PC-3 (cell line): ENCODE measurements around the gene ZNF592. TPM values are rescaled to one million over a fixed set of nuclear protein-coding genes. Genes with fewer than 3 reads are reported as not detected.

Experiments used
- ATAC-seq: fragments of 200-7000 bp; cut with Tn5 transposase; 2 replicates; pipeline ENCODE4 v1.9.1; 2020; ENCODE audit warnings: mild to moderate bottlenecking, moderate library complexity
- BruUV-seq: library from RNA; stranded (reverse); fragments of 400-500 nt; replicated peaks from 2 replicates; lab custom pipeline; 2021; lab: Mats Ljungman, UMichigan
- CTCF ChIA-PET: fragments of 300-600 bp; sonication (Branson Sonifier 250); formaldehyde crosslinking; loops from one replicate; lab custom pipeline; 2022; ENCODE audit warnings: antibody characterized with exemption; lab: Charles Lee
- POLR2A ChIA-PET: fragments of 300-600 bp; sonication (Branson Sonifier 250); formaldehyde crosslinking; loops from one replicate; lab custom pipeline; 2022; ENCODE audit warnings: antibody characterized with exemption; ENCODE audit not compliant: unreplicated experiment; lab: Charles Lee
- DNase-seq: peaks from one replicate; pipeline ENCODE4 v3.0.0-alpha.2; 2015
- H2AFZ ChIP-seq: fragments of 300-600 bp; sonication (generic); 2 replicates; pipeline ENCODE4 v1.6.0; 2016; ENCODE audit warnings: antibody characterized with exemption, low read length
- H3F3A ChIP-seq: fragments of 300-600 bp; sonication (generic); one replicate; pipeline ENCODE4 v1.6.0; 2017; ENCODE audit warnings: antibody characterized with exemption, low read length, control low read depth, mild to moderate bottlenecking; ENCODE audit not compliant: unreplicated experiment
- H3K27ac ChIP-seq: fragments of 300-600 bp; sonication (generic); 2 replicates; pipeline ENCODE4 v1.5.1; 2016; ENCODE audit warnings: mild to moderate bottlenecking, low read length
- H3K27me3 ChIP-seq: fragments of 300-600 bp; sonication (generic); 2 replicates; pipeline ENCODE4 v1.6.1; 2016; ENCODE audit warnings: low read length, mixed read lengths
- H3K36me3 ChIP-seq: fragments of 300-600 bp; sonication (generic); 2 replicates; pipeline ENCODE4 v1.6.1; 2016; ENCODE audit warnings: low read depth, mixed run types, low read length, mixed read lengths
- H3K4me1 ChIP-seq: fragments of 300-600 bp; sonication (generic); 2 replicates; pipeline ENCODE4 v1.5.1; 2016; ENCODE audit warnings: low read length; ENCODE audit not compliant: insufficient read depth
- H3K4me2 ChIP-seq: fragments of 300-600 bp; sonication (generic); 2 replicates; pipeline ENCODE4 v1.6.0; 2016; ENCODE audit warnings: low read length
- H3K4me3 ChIP-seq: fragments of 300-600 bp; sonication (generic); 2 replicates; pipeline ENCODE4 v1.5.1; 2016; ENCODE audit warnings: mild to moderate bottlenecking, low read length, mixed read lengths
- H3K79me2 ChIP-seq: fragments of 300-600 bp; sonication (generic); 2 replicates; pipeline ENCODE4 v1.6.1; 2017; ENCODE audit warnings: low read length, mixed read lengths
- H3K9ac ChIP-seq: fragments of 300-600 bp; sonication (generic); 2 replicates; pipeline ENCODE4 v1.6.0; 2016; ENCODE audit warnings: mild to moderate bottlenecking, low read length
- H3K9me2 ChIP-seq: fragments of 300-600 bp; sonication (generic); replicated peaks from 2 replicates; pipeline ENCODE4 v1.6.1; 2016; ENCODE audit warnings: mixed run types, low read length, mixed read lengths
- H3K9me3 ChIP-seq: fragments of 300-600 bp; sonication (generic); 2 replicates; pipeline ENCODE4 v1.6.1; 2016; ENCODE audit warnings: low read length, mixed read lengths
- H4K20me1 ChIP-seq: fragments of 300-600 bp; sonication (generic); 2 replicates; pipeline ENCODE4 v1.6.1; 2016; ENCODE audit warnings: low read length, mixed read lengths
- CTCF ChIP-seq: fragments of 300-600 bp; sonication (generic); conservative IDR thresholded peaks from 2 replicates; pipeline ENCODE4 v1.5.1; 2017; ENCODE audit warnings: antibody characterized with exemption, low read depth, mild to moderate bottlenecking, low read length
- EZH2 ChIP-seq: fragments of 300-600 bp; sonication (generic); IDR thresholded peaks from one replicate; pipeline ENCODE4 v1.6.1; 2017; ENCODE audit warnings: antibody characterized with exemption, mild to moderate bottlenecking, low read length; ENCODE audit not compliant: unreplicated experiment
- EZH2phosphoT487 ChIP-seq: fragments of 300-600 bp; sonication (generic); IDR thresholded peaks from 2 replicates; pipeline ENCODE4 v1.6.1; 2018; ENCODE audit warnings: mild to moderate bottlenecking, antibody characterized with exemption, low read length, borderline replicate concordance
- intact Hi-C: fragments of 100-400 bp; cut with micrococcal nuclease; formaldehyde crosslinking; loops from 2 replicates; pipeline ENCODE4 v1.9.0; 2023
- total RNA-seq: library from RNA; depleted of rRNA; stranded (reverse); fragments of >200 nt; gene quantifications from 2 replicates; pipeline ENCODE4 v1.2.3, GENCODE V29; 2014

ZNF592 gene
- total RNA-seq, 1 experiment from 2014 or later, result 12.3 TPM

- H4K20me1 ChIP-seq, result no peaks in the 10 kb centered on the region
- H3K27ac ChIP-seq, result no peak overlapping the region
- H3K36me3 ChIP-seq, result peaks cover 23% of the 10 kb centered on the region; the same call in 1 of the 2 replicates
- H3K4me1 ChIP-seq, result no peaks in the 10 kb centered on the region
- no peaks in the 10 kb centered on the region for H3K9me3 ChIP-seq
- H3K9ac ChIP-seq, result no peak overlapping the region
- H2AFZ ChIP-seq, result no peak overlapping the region
- CTCF ChIA-PET, result no interaction called here
- H3F3A ChIP-seq, result no peaks in the 10 kb centered on the region
- no peaks in the 10 kb centered on the region for H3K9me2 ChIP-seq
- ATAC-seq (no peak), DNase-seq (no peak)
- H3K79me2 ChIP-seq, result no peaks in the 10 kb centered on the region
- no peak overlapping the region for H3K4me3 ChIP-seq
- no peak overlapping the region for H3K4me2 ChIP-seq
- intact Hi-C loops, result no loop called here
- BruUV-seq, result no TSS peak
- TF ChIP-seq EZH2phosphoT487 (no peak), EZH2 (no peak), CTCF (no peak)
- H3K27me3 ChIP-seq, result no peaks in the 10 kb centered on the region
- POLR2A ChIA-PET, result no interaction called here
These were observed 51.3 kb downstream of the ZNF592 start for GRCh38 chr15:84799511-84800187.

- H3K4me2 ChIP-seq, result no peak overlapping the region
- no TSS peak for BruUV-seq
- H3K27ac ChIP-seq, result no peak overlapping the region
- POLR2A ChIA-PET, result no interaction called here
- H3K4me3 ChIP-seq, result no peak overlapping the region
- intact Hi-C loops, result no loop called here
- no peaks in the 10 kb centered on the region for H3K9me2 ChIP-seq
- no peak overlapping the region for H3K9ac ChIP-seq
- H4K20me1 ChIP-seq, result no peaks in the 10 kb centered on the region
- H3F3A ChIP-seq, result no peaks in the 10 kb centered on the region
- TF ChIP-seq EZH2phosphoT487, result no peak
- TF ChIP-seq CTCF, result no peak
- no peak for TF ChIP-seq EZH2
- H3K27me3 ChIP-seq, result no peaks in the 10 kb centered on the region
- H3K4me1 ChIP-seq, result no peaks in the 10 kb centered on the region
- H3K9me3 ChIP-seq, result no peaks in the 10 kb centered on the region
- H2AFZ ChIP-seq, result no peak overlapping the region
- H3K79me2 ChIP-seq, result no peaks in the 10 kb centered on the region
- peaks cover 25% of the 10 kb centered on the region; the same call in 1 of the 2 replicates for H3K36me3 ChIP-seq
- DNase-seq (no peak), ATAC-seq (no peak)
- CTCF ChIA-PET, result no interaction called here
These were observed 52.0 kb downstream of the ZNF592 start for GRCh38 chr15:84800365-84800806.
